Astrocyte (in vitro differentiated cells and primary cell): Measurements from ENCODE around the gene IFNA17.
"Not testable (repeated sequence)": the region's sequence is repeated elsewhere in the genome, so short reads cannot be mapped to it uniquely, and the experiment has no call there.

Experiments used
- EZH2 ChIP-seq: IDR thresholded peaks from 2 replicates; pipeline ENCODE4 v1.6.1; 2012; ENCODE audit warnings: mild to moderate bottlenecking, low read length, inconsistent platforms; ENCODE audit not compliant: insufficient read depth
- TF ChIP-seq, protein P1 (sequence below): IDR thresholded peaks from 2 replicates; pipeline ENCODE4 v1.5.1; 2011; ENCODE audit warnings: low read depth, mild to moderate bottlenecking, inconsistent platforms, low read length, moderate library complexity; ENCODE audit not compliant: insufficient read depth

DNA sequence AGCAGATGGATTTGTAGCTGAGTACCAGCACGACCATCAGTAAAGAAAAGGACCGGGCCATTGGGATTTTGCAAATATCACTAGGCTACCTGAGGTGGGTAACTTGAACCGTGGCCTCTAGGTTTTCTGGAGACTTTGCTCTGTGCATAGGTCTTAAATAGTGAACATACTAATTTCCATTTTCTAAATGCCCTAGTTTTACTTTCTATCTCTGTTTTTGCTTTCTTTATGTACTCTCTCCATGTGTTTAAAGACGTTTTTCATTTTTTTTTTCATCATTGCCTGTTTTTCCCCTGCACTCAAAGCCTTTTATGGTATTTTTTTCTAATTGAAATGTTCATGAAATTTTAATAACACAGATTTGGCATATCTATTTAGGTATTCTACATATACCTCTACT, 25.9 kb downstream of the IFNA17 start, which contains the start of gene IFNA7:
- TF ChIP-seq, protein P1, sequence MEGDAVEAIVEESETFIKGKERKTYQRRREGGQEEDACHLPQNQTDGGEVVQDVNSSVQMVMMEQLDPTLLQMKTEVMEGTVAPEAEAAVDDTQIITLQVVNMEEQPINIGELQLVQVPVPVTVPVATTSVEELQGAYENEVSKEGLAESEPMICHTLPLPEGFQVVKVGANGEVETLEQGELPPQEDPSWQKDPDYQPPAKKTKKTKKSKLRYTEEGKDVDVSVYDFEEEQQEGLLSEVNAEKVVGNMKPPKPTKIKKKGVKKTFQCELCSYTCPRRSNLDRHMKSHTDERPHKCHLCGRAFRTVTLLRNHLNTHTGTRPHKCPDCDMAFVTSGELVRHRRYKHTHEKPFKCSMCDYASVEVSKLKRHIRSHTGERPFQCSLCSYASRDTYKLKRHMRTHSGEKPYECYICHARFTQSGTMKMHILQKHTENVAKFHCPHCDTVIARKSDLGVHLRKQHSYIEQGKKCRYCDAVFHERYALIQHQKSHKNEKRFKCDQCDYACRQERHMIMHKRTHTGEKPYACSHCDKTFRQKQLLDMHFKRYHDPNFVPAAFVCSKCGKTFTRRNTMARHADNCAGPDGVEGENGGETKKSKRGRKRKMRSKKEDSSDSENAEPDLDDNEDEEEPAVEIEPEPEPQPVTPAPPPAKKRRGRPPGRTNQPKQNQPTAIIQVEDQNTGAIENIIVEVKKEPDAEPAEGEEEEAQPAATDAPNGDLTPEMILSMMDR: not testable (repeated sequence)
- not testable (repeated sequence) for TF ChIP-seq EZH2
